Right ventricle myocardium superior (tissue), 1 donor: Measurements from ENCODE around the gene ZNF607. TPM values are rescaled to one million over a fixed set of nuclear protein-coding genes. Genes with fewer than 3 reads are reported as not detected.
"Not testable (repeated sequence)": the region's sequence is repeated elsewhere in the genome, so short reads cannot be mapped to it uniquely, and the experiment has no call there.

Experiments used
- ATAC-seq: fragments of 200-7000 bp; cut with Tn5 transposase; one replicate; pipeline ENCODE4 v1.9.1; 2020; ENCODE audit warnings: mild to moderate bottlenecking; ENCODE audit not compliant: poor library complexity
- DNase-seq: peaks from one replicate; pipeline ENCODE4 v3.0.0-alpha.2; 2020
- intact Hi-C: fragments of 100-400 bp; cut with DNase I; formaldehyde crosslinking; loops from one replicate; pipeline ENCODE4 v1.11.2; 2022
- long read RNA-seq: library from polyadenylated mRNA; unstranded; transcript quantifications from one replicate; pipeline ENCODE4 v2.0.0, GENCODE V29; 2021
- total RNA-seq: library from RNA; stranded (reverse); fragmentation: NEBNext Ultra II Directional; extraction: Animal tissue kit (Norgen Biotek cat#: 25700); gene quantifications from one replicate; pipeline ENCODE4 v1.2.1, GENCODE V29; 2021
- donor health status: DM: no; HTN: yes; CAD: no; lungs with severe emphysema.

ZNF607 gene
- 7.1 TPM for total RNA-seq
- long read RNA-seq, full-length matches to known transcripts, result 4 of 13 reads
- long read RNA-seq, partial matches to known transcripts, result 0 of 13 reads
- long read RNA-seq, other reads (novel, unspliced or antisense), result 9 of 13 reads

DNA sequence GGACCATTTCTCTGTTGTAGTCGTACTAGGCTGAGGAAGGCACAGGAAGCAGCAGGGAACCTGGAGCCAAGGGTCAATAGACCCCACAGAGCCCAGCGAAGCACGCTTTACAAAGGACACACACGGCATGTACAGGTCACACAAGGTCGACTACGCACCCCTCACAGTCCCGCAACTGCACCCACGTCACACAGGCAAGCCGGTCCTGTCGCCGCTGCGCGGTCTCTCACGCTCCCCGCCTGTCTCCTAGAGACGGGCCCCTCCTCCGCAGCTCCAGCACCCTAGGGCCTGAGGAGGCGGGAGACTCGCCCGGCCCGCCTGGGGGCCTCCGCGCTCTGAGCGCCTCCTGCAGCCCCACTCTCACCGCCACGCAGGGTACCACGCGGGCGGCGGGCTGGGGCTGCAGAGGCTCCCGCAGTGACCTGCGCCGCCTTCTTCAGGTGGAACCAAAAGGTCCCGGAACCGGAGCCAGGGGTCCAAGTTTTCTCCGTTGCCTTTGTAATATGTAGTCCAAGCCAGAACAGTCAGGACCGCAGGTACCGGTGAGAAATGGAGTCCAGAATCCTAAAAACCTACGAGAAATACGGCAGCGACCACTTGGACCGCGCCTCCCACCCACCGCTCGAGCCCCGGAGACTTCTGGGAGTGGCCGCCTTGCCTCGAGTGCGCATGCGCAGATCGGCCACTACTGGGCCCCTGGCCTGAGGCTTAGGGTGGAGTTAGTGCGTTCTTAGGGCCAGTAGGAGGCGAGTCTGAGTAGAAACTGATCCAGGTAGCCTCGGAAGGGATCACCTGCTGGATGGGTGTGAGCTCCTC is at the start of gene ZNF607:
ZNF607 (minus strand) TSS at position 651 of the 816 bp plus-strand sequence. CDS start 8,143 bp downstream, outside the sequence.
- ATAC-seq (peak; percentile 100), DNase-seq (peak; percentile 92)
- intact Hi-C loops, result no loop called here

GRCh38 chr19:37763488-37763887 is 43.9 kb upstream of the ZNF607 start:
- no peak for DNase-seq
- intact Hi-C loops, result no loop called here
- no peak for ATAC-seq

- intact Hi-C loops, ATAC-seq: not testable (repeated sequence)
Measured at GRCh38 chr19:37757683-37758082, 38.1 kb upstream of the ZNF607 start.

DNA sequence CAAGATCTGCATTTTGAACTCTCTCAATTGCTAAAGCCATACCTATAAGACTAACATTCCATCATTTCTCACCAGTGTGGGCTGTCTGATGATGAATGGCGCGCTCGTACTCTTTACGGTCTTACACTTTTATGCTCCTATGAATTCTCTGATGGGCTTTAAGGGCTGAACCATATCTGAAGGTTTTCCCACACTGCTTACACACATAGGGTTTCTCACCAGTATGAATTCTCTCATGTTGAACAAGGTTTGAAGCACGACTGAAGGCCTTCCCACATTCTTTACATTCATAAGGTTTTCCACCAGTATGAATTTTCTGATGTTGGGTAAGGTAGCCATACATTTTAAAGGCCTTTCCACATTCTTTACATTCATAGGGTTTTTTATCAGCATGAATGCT is 18.8 kb upstream of the ZNF607 start:
- intact Hi-C loops, result no loop called here
- DNase-seq (no peak), ATAC-seq (no peak)

More at GRCh38 chr19:37757683-37758082, 38.1 kb upstream of the ZNF607 start:
- DNase-seq, result not testable (repeated sequence)

- intact Hi-C loops, result no loop called here
- ATAC-seq, result no peak
Measured at GRCh38 chr19:37725181-37725580, 5.6 kb upstream of the ZNF607 start.

DNA sequence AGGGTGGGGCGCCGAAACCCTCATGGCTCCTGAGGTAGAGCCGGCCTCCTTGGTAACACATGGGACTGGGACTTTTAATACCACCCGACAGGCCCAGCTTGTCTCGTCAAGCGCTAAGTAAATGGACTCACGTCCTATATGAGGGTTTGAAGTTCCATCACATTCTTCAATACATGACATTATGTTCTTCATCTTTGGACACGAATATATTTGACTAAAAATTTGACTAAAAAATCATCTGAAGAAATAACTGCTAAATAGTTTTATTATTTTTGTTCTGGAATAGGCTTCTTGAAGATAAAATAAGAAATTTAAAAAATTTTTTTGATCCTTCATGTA is 335 bp upstream of the ZNF607 start:
- intact Hi-C loops, result no loop called here
- DNase-seq (no peak), ATAC-seq (no peak)

More at GRCh38 chr19:37725181-37725580, 5.6 kb upstream of the ZNF607 start:
- no peak for DNase-seq

- DNase-seq (no peak), ATAC-seq (no peak)
- intact Hi-C loops, result no loop called here
Measured at GRCh38 chr19:37718304-37718703, 1.3 kb downstream of the ZNF607 start.

GRCh38 chr19:37716140-37716539 is 3.4 kb downstream of the ZNF607 start:
- ATAC-seq (no peak), DNase-seq (no peak)
- intact Hi-C loops, result no loop called here

GRCh38 chr19:37706052-37706605 is 13.4 kb downstream of the ZNF607 start:
- DNase-seq (no peak), ATAC-seq (no peak)
- intact Hi-C loops, result no loop called here

- ATAC-seq (no peak), DNase-seq (no peak)
- intact Hi-C loops, result no loop called here
Measured at GRCh38 chr19:37699057-37699456, 20.5 kb downstream of the ZNF607 start.

DNA sequence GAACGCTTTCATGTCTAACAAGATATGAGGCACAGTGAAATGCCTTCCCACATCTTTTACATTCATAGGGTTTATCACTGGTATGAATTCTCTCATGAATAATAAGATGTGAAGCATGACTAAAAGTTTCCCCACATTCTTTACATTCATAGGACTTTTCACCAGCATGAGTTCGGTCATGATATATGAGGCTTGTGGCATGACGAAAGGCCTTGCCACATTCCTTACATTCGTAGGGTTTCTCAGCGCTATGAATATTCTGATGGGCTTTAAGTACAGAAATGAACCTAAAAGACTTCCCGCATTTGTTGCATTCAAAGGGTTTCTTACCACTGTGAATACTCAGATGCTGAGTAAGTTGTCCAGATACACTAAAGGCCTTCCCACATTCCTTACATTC is 21.3 kb downstream of the ZNF607 start:
- DNase-seq, result no peak
- intact Hi-C loops, result no loop called here
- no peak for ATAC-seq

DNA sequence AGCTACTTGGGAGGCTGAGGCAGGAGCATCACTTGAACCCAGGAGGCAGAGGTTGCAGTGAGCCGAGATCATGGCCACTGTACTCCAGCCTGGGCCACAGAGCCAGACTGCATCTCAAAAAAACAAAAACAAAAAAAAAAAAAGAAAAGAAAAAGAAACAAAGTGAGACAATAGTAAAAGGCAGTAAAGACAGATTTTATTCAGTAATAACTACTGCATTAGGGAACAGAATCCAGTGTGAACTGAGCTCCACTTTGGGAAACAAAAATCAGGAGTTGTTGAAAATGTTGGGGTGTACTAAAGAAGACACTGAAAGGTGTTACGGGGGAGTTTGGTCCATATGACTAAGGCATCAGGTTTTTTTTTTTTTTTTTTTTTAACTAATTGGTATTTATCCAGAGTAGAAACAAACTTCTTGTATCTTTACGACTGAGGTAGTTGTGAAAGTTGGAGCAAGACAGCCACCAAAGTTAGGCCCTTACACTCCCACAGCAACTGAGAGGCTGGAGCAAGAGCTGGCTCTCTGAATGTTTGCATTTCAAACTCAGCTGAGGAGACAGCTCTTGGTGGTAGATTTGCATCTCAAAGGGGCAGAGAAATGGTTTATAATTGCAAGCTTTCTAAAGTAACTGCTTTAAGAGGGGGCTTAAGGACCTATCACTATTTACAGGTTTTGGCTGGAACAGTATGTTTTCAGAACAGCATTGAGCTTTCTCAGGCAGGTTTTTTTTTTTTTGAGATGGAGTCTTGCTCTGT is 24.2 kb downstream of the ZNF607 start:
- ATAC-seq (no peak), DNase-seq (no peak)
- intact Hi-C loops, result no loop called here

- DNase-seq (no peak), ATAC-seq (no peak)
- intact Hi-C loops, result no loop called here
Measured at GRCh38 chr19:37692956-37693620, 26.5 kb downstream of the ZNF607 start.

DNA sequence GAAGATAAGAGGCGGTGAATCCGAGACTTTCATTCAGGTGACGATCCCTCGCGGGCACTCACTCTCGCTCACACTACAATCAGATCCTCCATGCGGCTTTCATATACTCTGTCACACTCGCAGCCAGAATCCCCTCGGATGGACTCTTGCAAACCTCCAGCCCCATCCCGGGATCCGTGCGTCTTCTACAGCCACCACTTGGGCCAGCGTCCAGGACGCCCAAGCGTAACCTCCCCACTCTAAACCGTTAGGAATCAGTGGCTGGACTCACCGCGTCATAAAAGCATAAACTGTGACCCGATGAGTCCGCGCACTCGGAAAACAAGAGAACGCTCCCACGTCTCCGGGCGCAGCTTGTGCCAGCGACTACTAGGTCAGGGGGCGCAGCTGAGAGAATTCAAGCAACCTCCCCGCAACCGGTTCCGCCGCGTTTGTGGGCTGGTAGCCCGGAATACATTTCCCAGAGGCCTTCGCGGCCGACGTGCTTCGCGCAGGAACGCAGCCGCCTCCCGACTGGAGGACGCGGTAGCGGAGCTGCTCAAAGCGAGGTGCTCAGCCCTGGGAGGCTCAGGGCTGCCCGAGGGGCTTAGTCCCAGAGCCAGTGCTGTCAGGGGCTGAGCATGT is 27.6 kb downstream of the ZNF607 start:
- DNase-seq (peak; percentile 92), ATAC-seq (peak; percentile 98)
- intact Hi-C loops, result no loop called here

- no peak for ATAC-seq
- intact Hi-C loops, result no loop called here
- no peak for DNase-seq
Measured at GRCh38 chr19:37683520-37683919, 36.0 kb downstream of the ZNF607 start.

DNA sequence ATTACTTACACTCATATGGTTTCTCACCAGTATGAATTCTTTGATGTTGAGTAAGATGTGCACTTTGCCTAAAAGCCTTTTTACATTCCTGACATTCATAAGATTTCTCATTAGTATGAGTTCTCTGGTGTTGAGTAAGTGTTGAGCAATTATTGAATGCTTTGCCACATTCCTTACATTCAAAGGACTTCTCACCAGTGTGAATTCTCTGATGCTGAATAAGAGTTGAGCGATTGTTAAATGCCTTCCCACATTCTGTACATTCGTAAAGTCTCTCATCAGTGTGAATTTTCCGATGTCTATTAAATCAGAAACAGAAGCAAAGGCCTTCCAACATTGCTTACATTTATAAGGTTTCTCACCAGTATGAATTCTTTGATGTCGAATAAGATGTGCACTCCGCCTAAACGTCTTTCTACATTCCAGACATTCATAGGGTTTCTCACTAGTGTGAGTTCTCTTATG is 50.1 kb downstream of the ZNF607 start:
- intact Hi-C loops, result no loop called here
- ATAC-seq, result no peak
- no peak for DNase-seq

DNA sequence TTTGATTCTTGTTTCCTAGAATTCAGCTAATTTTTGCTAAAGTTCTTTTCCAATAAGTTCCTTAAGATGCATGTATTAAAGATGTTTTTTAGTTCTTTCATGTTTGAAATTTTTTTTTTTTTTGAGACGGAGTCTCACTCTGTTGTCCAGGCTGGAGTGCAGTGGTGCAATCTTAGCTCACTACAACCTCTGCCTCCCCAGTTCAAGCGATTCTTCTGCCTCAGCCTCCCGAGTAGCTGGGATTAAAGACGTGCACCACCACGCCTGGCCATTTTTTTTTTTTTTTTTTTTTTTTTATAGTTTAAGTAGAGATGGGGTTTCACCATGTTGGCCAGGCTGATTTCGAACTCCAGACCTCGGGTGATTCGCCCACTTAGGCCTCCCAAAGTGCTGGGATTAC is 62.4 kb downstream of the ZNF607 start:
- intact Hi-C loops, DNase-seq, ATAC-seq: not testable (repeated sequence)

DNA sequence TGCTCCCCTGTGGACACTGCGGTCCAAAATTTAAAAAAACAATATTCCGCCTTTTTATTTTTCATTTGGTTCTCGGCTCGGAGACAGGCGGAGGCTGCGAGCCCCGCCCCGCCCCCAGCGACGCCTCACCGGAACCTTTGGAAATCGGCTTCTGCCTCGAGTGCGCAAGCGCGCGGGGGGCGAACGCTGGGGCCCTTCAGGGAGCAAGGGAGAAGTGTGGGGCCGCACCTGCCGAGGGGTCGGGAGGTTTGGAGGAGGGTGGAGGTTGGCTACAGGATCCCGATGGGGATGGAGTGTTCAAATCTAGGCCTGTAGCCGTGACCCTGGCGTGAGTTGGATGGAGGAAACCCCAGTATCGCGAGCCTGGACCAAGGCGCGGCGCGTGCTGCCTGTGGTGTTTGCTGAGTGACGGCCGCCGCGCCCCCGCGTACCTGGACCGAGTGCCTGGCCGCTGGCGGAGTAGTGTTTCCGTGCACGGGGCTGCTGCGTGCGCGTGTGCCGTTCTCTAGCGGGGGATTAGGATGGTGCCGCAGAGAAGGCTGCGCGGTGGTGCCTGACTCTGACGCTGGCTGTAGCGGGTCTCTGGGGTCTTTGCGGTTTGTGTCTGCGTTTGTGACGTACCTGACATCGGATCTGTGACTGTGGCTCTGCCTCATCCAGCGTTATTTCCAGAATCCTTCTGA is 63.7 kb downstream of the ZNF607 start:
- DNase-seq (peak; percentile 92), ATAC-seq (peak; percentile 91)
- intact Hi-C loops, result no loop called here
